IMR-90 (cell line): ENCODE data around the gene CHD3. TPM values are rescaled to one million over a fixed set of nuclear protein-coding genes. Genes with fewer than 3 reads are reported as not detected.
A peak's percentile ranks its signal among the peaks of the same experiment; 100 is the strongest.

ENCODE experiments used
- ATAC-seq: fragments of 200-7000 bp; cut with Tn5 transposase; 2 replicates; pipeline ENCODE4 v1.9.1; 2020; ENCODE audit warnings: low read depth, mild to moderate bottlenecking, moderate library complexity
- BruUV-seq: library from RNA; stranded (reverse); fragments of 400-500 nt; replicated peaks from 2 replicates; lab custom pipeline; 2021; lab: Mats Ljungman, UMichigan
- CTCF ChIA-PET: fragments of 300-600 bp; formaldehyde crosslinking; extraction: SDS; loops from one replicate; lab custom pipeline; 2021; ENCODE audit warnings: antibody characterized with exemption; lab: Yijun Ruan, JAX
- POLR2A ChIA-PET: fragments of 300-600 bp; sonication (Branson Sonifier 250); formaldehyde crosslinking; loops from one replicate; lab custom pipeline; 2022; ENCODE audit warnings: antibody characterized with exemption; ENCODE audit not compliant: unreplicated experiment; lab: Charles Lee
- DNase-seq: peaks from one replicate; pipeline ENCODE4 v3.0.0; 2013
- H2AFZ ChIP-seq: replicated peaks from 2 replicates; pipeline ENCODE3; 2013; ENCODE audit warnings: low read length, mild to moderate bottlenecking; ENCODE audit not compliant: poor library complexity
- H2AK5ac ChIP-seq: 2 replicates; pipeline ENCODE4 v1.6.1; 2013; ENCODE audit warnings: low read depth, low read length, inconsistent platforms
- H2AK9ac ChIP-seq: replicated peaks from 2 replicates; pipeline ENCODE3; 2013; ENCODE audit warnings: mild to moderate bottlenecking, low read depth, low read length, moderate library complexity; ENCODE audit not compliant: poor library complexity
- H2BK120ac ChIP-seq: 2 replicates; pipeline ENCODE4 v1.6.1; 2013; ENCODE audit warnings: low read depth, low read length, inconsistent platforms
- H2BK15ac ChIP-seq: 3 replicates; pipeline ENCODE4 v1.6.1; 2013; ENCODE audit warnings: low read depth, low read length, inconsistent platforms
- H2BK20ac ChIP-seq: 2 replicates; pipeline ENCODE4 v1.6.1; 2013; ENCODE audit warnings: low read depth, mild to moderate bottlenecking, inconsistent platforms, low read length, moderate library complexity
- H2BK5ac ChIP-seq: 2 replicates; pipeline ENCODE4 v1.6.1; 2013; ENCODE audit warnings: mild to moderate bottlenecking, low read depth, low read length, inconsistent platforms; ENCODE audit not compliant: poor library complexity, severe bottlenecking
- H3K14ac ChIP-seq: replicated peaks from 2 replicates; pipeline ENCODE4 v1.6.1; 2013; ENCODE audit warnings: low read depth, low read length, inconsistent platforms
- H3K18ac ChIP-seq: 2 replicates; pipeline ENCODE4 v1.6.1; 2013; ENCODE audit warnings: low read depth, low read length, control low read depth
- H3K23ac ChIP-seq: 2 replicates; pipeline ENCODE4 v1.6.1; 2013; ENCODE audit warnings: low read depth, low read length, inconsistent platforms
- H3K27ac ChIP-seq: 2 replicates; pipeline ENCODE4 v1.5.1; 2013; ENCODE audit warnings: mild to moderate bottlenecking, control low read depth, low read length; ENCODE audit not compliant: insufficient read depth
- H3K27me3 ChIP-seq: 2 replicates; pipeline ENCODE4 v1.6.1; 2013; ENCODE audit warnings: low read length; ENCODE audit not compliant: control insufficient read depth, insufficient read depth
- H3K36me3 ChIP-seq: 2 replicates; pipeline ENCODE4 v1.6.1; 2013; ENCODE audit warnings: low read length, mixed read lengths; ENCODE audit not compliant: control insufficient read depth, insufficient read depth
- H3K4ac ChIP-seq: 2 replicates; pipeline ENCODE4 v1.6.1; 2013; ENCODE audit warnings: low read depth, low read length, inconsistent platforms
- H3K4me1 ChIP-seq: 2 replicates; pipeline ENCODE4 v1.6.1; 2013; ENCODE audit warnings: low read length, mixed read lengths; ENCODE audit not compliant: control insufficient read depth, insufficient read depth
- H3K4me2 ChIP-seq: 2 replicates; pipeline ENCODE4 v1.6.1; 2013; ENCODE audit warnings: low read depth, mild to moderate bottlenecking, control low read depth, low read length, moderate library complexity
- H3K4me3 ChIP-seq: 2 replicates; pipeline ENCODE4 v1.5.1; 2013; ENCODE audit warnings: low read depth, mild to moderate bottlenecking, control low read depth, low read length, moderate library complexity; ENCODE audit not compliant: insufficient read depth
- H3K56ac ChIP-seq: 2 replicates; pipeline ENCODE4 v1.6.1; 2013; ENCODE audit warnings: low read length, inconsistent platforms; ENCODE audit not compliant: insufficient read depth; ENCODE audit errors: extremely low read depth
- H3K79me1 ChIP-seq, 2 experiments: 2 replicates each; pipeline ENCODE4 v1.6.1; 2013; ENCODE audit warnings: low read length in 2 of 2, inconsistent platforms in 1 of 2, low read depth in 1 of 2
- H3K9ac ChIP-seq: 2 replicates; pipeline ENCODE4 v1.6.1; 2013; ENCODE audit warnings: low read depth, low read length, control low read depth
- H3K9me1 ChIP-seq: 2 replicates; pipeline ENCODE4 v1.6.1; 2013; ENCODE audit warnings: low read length, inconsistent platforms; ENCODE audit not compliant: insufficient read depth
- H3K9me3 ChIP-seq: 2 replicates; pipeline ENCODE4 v1.6.1; 2013; ENCODE audit warnings: low read length; ENCODE audit not compliant: control insufficient read depth, insufficient read depth
- H4K20me1 ChIP-seq: 2 replicates; pipeline ENCODE4 v1.6.1; 2013; ENCODE audit warnings: low read length, inconsistent platforms; ENCODE audit not compliant: insufficient read depth
- H4K5ac ChIP-seq: 2 replicates; pipeline ENCODE4 v1.6.1; 2013; ENCODE audit warnings: mild to moderate bottlenecking, low read depth, low read length, control low read depth
- H4K8ac ChIP-seq, 2 experiments: 2 replicates each; pipeline ENCODE4 v1.6.1; 2013; ENCODE audit warnings: low read depth in 2 of 2, low read length in 2 of 2, control low read depth in 1 of 2, inconsistent platforms in 1 of 2
- H4K91ac ChIP-seq: 2 replicates; pipeline ENCODE4 v1.6.1; 2013; ENCODE audit warnings: low read depth, low read length, inconsistent platforms; ENCODE audit not compliant: insufficient read depth
- BHLHE40 ChIP-seq: fragments of 150-350 bp; IDR thresholded peaks from 2 replicates; pipeline ENCODE4 v1.6.1; 2016; ENCODE audit warnings: mild to moderate bottlenecking, low read depth, low read length
- CHD1 ChIP-seq: IDR thresholded peaks from 2 replicates; pipeline ENCODE4 v1.6.1; 2012; ENCODE audit warnings: low read depth, low read length, improper control_type of control experiment
- FOS ChIP-seq: fragments of 150-350 bp; IDR thresholded peaks from 2 replicates; pipeline ENCODE4 v1.6.1; 2016; ENCODE audit warnings: low read depth, low read length
- MXI1 ChIP-seq: IDR thresholded peaks from 2 replicates; pipeline ENCODE4 v1.6.1; 2012; ENCODE audit warnings: low read depth, mild to moderate bottlenecking, low read length, moderate library complexity, borderline replicate concordance
- NFE2L2 ChIP-seq: fragments of 150-350 bp; IDR thresholded peaks from 2 replicates; pipeline ENCODE4 v1.6.1; 2016; ENCODE audit warnings: low read depth, mild to moderate bottlenecking, low read length
- POLR2A ChIP-seq: IDR thresholded peaks from 2 replicates; pipeline ENCODE4 v1.6.1; 2012; ENCODE audit warnings: mild to moderate bottlenecking, low read depth, low read length
- RAD21 ChIP-seq: IDR thresholded peaks from 2 replicates; pipeline ENCODE4 v1.6.1; 2012; ENCODE audit warnings: low read length, improper control_type of control experiment
- RCOR1 ChIP-seq: IDR thresholded peaks from 2 replicates; pipeline ENCODE4 v1.6.1; 2012; ENCODE audit warnings: mild to moderate bottlenecking, low read length, improper control_type of control experiment; ENCODE audit not compliant: insufficient replicate concordance
- RFX5 ChIP-seq: IDR thresholded peaks from 2 replicates; pipeline ENCODE4 v1.8.0; 2012; ENCODE audit warnings: low read depth, mild to moderate bottlenecking, low read length, moderate library complexity
- SMC3 ChIP-seq: fragments of 150-350 bp; IDR thresholded peaks from 2 replicates; pipeline ENCODE4 v1.6.1; 2016; ENCODE audit warnings: low read depth, mild to moderate bottlenecking, antibody characterized with exemption, low read length, moderate library complexity
- WGBS, 2 experiments: methylation state at CpG; one replicate each; pipeline versions ENCODE4 v1.1.5 to v1.1.7; 2013; ENCODE audit warnings: missing lambda C conversion rate in 2 of 2; ENCODE audit not compliant: insufficient read length in 1 of 2; ENCODE audit errors: extremely low coverage in 2 of 2; 5-methylcytosine and 5-hydroxymethylcytosine counted together
- dilution Hi-C: fragments of 300-500 bp; cut with HindIII; formaldehyde crosslinking; loops from one replicate; pipeline ENCODE4 v1.14.3; 2018; ENCODE audit warnings: low sequenced_read_pairs; ENCODE audit not compliant: unreplicated experiment
- in situ Hi-C: fragments of 300-500 bp; cut with MboI; formaldehyde crosslinking; loops from 3 replicates; pipeline ENCODE4 v1.14.3; 2019; ENCODE audit warnings: low sequenced_read_pairs, inconsistent platforms, mixed read lengths
- intact Hi-C: fragments of 100-400 bp; cut with micrococcal nuclease; formaldehyde crosslinking; loops from 2 replicates; pipeline ENCODE4 v1.10.0; 2022
- polyA plus RNA-seq, 3 experiments: library from polyadenylated mRNA; depleted of rRNA; stranded (reverse); fragments of >200 nt; gene quantifications; 2 replicates each; pipeline ENCODE4 v1.2.3, GENCODE V29; 2012; ENCODE audit warnings: low replicate concordance in 1 of 3
- total RNA-seq: library from RNA; depleted of rRNA; stranded (reverse); fragments of >200 nt; gene quantifications from 2 replicates; pipeline ENCODE4 v1.2.3, GENCODE V29; 2012
- TF ChIP-seq, protein P1 (sequence below): fragments of 150-350 bp; IDR thresholded peaks from 2 replicates; pipeline ENCODE4 v1.6.1; 2016; ENCODE audit warnings: low read depth, mild to moderate bottlenecking, low read length, moderate library complexity, borderline replicate concordance
- TF ChIP-seq, protein P2 (sequence below): fragments of 150-350 bp; IDR thresholded peaks from 2 replicates; pipeline ENCODE4 v1.6.1; 2017; ENCODE audit warnings: mild to moderate bottlenecking, antibody characterized with exemption, low read length, low read depth
- TF ChIP-seq, protein P3 (sequence below): conservative IDR thresholded peaks from 2 replicates; pipeline ENCODE4 v1.5.1; 2012; ENCODE audit warnings: mild to moderate bottlenecking, low read depth, low read length, improper control_type of control experiment

The CHD3 gene
- total and polyA plus RNA-seq, 2 of the 4 experiments (the other 2 are of a cell fraction), result 65.4 to 78.1 TPM

DNA sequence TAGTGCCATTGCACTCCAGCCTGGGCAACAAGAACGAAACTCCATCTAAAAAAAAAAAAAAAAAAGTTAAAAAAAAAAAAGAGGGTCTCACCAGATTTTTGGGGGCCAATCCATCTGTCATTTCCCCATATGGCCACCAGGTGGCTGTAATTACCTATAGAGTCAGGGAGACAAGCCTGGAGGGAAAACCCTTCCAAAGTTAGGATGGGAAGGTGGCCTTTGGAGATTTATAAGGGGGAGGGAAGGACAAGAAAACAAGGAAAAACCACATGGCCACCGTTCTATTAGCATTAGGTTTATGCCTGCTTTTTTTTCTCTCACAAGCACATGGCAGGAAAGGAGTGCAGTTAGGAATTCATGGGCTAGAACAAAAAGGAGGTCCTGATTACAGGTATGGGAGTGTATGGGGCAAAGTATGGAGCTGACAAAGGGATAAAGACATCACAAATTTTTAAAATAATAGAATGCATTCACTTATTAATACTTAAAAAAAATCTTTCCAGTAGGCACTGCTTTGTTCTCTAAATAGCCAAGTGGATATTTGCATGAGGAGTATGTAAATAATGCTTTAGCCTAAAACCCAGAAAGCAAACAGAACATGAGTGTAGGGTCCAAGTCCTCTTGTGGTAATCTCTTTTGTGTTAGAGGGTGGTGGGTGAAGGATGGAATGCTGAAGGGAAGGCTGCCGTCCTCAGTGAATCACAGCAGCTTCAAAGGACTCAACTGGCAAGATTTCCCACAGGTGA, 25.7 kb upstream of the CHD3 start:
- in situ Hi-C loops, result loop anchor here (5.0 kb wide), 1 partner anchor 34 kb away; no protein-coding TSS in a partner anchor
- no peak overlapping the region for H3K14ac ChIP-seq
- no peak overlapping the region for H2BK15ac ChIP-seq
- no TSS peak for BruUV-seq
- no peaks in the 10 kb centered on the region for H3K9me3 ChIP-seq
- peaks cover 7% of the 10 kb centered on the region for H3K4me1 ChIP-seq
- no peaks in the 10 kb centered on the region for H3K27me3 ChIP-seq
- H4K91ac ChIP-seq, result no peak overlapping the region
- no peak overlapping the region for H3K9ac ChIP-seq
- no peak overlapping the region for H3K23ac ChIP-seq
- H3K4ac ChIP-seq, result no peak overlapping the region
- peaks cover 3% of the 10 kb centered on the region; the same call in 1 of the 2 replicates for H4K20me1 ChIP-seq
- peaks cover 11% of the 10 kb centered on the region for H3K36me3 ChIP-seq
- dilution Hi-C loops, result no loop called here
- no peak overlapping the region for H3K56ac ChIP-seq
- H2BK5ac ChIP-seq, result no peak overlapping the region
- H2AFZ ChIP-seq, result no peak overlapping the region
- ChIA-PET CTCF (interaction anchor here (0.6 to 1.1 kb wide), 4 partner anchors 23 to 179 kb away, joined by 3 to 6 read pairs (median 4); no protein-coding TSS in a partner anchor), POLR2A (interaction anchor here (0.7 kb wide), 1 partner anchor 26 kb away, joined by 9 read pairs; no protein-coding TSS in a partner anchor)
- H2AK9ac ChIP-seq, result no peak overlapping the region
- H3K4me2 ChIP-seq, result no peak overlapping the region
- H4K5ac ChIP-seq, result no peak overlapping the region
- H2BK20ac ChIP-seq, result no peak overlapping the region
- no peak overlapping the region for H3K4me3 ChIP-seq
- intact Hi-C loops, result loop anchor here (1.0 to 2.0 kb wide), 4 partner anchors 26 to 194 kb away; partner anchors contain the start of gene CHD3
- H3K79me1 ChIP-seq, result peaks cover 24 to 50% of the 10 kb centered on the region in 2 experiments
- no peak overlapping the region for H3K18ac ChIP-seq
- TF ChIP-seq RCOR1 (no peak), BHLHE40 (no peak), POLR2A (no peak; the same call in 1 of the 2 replicates), RFX5 (no peak), NFE2L2 (no peak), RAD21 (peak; percentile 83), MXI1 (no peak), SMC3 (peak; percentile 90), CHD1 (no peak), FOS (no peak)
- TF ChIP-seq, protein P1, sequence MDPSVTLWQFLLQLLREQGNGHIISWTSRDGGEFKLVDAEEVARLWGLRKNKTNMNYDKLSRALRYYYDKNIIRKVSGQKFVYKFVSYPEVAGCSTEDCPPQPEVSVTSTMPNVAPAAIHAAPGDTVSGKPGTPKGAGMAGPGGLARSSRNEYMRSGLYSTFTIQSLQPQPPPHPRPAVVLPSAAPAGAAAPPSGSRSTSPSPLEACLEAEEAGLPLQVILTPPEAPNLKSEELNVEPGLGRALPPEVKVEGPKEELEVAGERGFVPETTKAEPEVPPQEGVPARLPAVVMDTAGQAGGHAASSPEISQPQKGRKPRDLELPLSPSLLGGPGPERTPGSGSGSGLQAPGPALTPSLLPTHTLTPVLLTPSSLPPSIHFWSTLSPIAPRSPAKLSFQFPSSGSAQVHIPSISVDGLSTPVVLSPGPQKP, result no peak
- TF ChIP-seq, protein P2, sequence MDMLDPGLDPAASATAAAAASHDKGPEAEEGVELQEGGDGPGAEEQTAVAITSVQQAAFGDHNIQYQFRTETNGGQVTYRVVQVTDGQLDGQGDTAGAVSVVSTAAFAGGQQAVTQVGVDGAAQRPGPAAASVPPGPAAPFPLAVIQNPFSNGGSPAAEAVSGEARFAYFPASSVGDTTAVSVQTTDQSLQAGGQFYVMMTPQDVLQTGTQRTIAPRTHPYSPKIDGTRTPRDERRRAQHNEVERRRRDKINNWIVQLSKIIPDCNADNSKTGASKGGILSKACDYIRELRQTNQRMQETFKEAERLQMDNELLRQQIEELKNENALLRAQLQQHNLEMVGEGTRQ, result no peak
- TF ChIP-seq, protein P3, sequence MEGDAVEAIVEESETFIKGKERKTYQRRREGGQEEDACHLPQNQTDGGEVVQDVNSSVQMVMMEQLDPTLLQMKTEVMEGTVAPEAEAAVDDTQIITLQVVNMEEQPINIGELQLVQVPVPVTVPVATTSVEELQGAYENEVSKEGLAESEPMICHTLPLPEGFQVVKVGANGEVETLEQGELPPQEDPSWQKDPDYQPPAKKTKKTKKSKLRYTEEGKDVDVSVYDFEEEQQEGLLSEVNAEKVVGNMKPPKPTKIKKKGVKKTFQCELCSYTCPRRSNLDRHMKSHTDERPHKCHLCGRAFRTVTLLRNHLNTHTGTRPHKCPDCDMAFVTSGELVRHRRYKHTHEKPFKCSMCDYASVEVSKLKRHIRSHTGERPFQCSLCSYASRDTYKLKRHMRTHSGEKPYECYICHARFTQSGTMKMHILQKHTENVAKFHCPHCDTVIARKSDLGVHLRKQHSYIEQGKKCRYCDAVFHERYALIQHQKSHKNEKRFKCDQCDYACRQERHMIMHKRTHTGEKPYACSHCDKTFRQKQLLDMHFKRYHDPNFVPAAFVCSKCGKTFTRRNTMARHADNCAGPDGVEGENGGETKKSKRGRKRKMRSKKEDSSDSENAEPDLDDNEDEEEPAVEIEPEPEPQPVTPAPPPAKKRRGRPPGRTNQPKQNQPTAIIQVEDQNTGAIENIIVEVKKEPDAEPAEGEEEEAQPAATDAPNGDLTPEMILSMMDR, result peak; percentile 75
- no peak overlapping the region for H4K8ac ChIP-seq
- H3K9me1 ChIP-seq, result no peaks in the 10 kb centered on the region
- no peak for ATAC-seq
- peak; percentile 54 for DNase-seq
- H2AK5ac ChIP-seq, result no peak overlapping the region
- H3K27ac ChIP-seq, result no peak overlapping the region
- H2BK120ac ChIP-seq, result no peak overlapping the region
- WGBS, 2 experiments, result no CpG with 5 or more reads among the region's 3 CpGs
